Non-pigmented ciliary epithelial cell (primary cell): ENCODE measurements around the gene NUP62.

Experiments used
- DNase-seq: peaks from one replicate; pipeline ENCODE4 v3.0.0-alpha.2; 2010; ENCODE audit warnings: low read depth

Gene NUP62

GRCh38 chr19:49896863-49897621 lies 32.3 kb downstream of the NUP62 start, which contains the start of gene IL4I1:
TSS of gene IL4I1 (minus strand) at chr19:49896887. CDS start at chr19:49896160, 727 bp downstream.
- DNase-seq, result no peak

GRCh38 chr19:49895566-49896297 lies 33.6 kb downstream of the NUP62 start:
- DNase-seq, result no peak

- no peak for DNase-seq
These were observed 34.3 kb downstream of the NUP62 start for GRCh38 chr19:49894879-49895565.

DNA sequence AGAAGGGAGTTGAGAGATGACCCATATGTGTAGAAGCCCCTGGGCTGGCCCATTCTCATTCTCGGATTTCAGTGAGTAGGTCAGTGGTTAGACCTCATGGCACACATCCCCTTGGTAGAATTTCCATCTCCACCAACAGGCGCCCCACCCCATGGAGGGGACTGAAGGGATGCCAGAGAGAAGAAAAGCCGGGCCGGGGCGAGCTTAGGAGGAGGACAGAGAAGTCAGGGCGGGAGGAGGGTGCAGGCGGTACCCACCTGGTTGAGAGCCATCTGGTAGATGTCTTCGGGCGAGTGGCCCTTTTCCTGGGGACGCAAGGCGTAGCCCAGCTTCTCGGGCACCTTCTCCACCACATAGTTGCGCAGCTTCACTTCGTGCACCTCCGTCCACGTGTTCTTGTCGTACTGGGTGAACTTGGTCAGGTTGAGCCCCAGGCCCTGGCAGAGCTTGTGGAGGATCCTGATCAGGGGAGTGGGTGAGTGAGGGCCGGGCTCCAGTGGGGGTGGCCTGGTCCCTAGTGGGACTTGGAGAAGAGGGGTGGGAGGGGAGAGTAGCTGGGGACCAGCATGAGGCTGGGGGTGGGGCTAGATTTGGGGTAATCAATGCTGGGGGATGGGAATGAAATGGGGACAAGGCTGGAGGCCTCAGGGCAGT lies 35.2 kb downstream of the NUP62 start:
- no peak for DNase-seq

DNA sequence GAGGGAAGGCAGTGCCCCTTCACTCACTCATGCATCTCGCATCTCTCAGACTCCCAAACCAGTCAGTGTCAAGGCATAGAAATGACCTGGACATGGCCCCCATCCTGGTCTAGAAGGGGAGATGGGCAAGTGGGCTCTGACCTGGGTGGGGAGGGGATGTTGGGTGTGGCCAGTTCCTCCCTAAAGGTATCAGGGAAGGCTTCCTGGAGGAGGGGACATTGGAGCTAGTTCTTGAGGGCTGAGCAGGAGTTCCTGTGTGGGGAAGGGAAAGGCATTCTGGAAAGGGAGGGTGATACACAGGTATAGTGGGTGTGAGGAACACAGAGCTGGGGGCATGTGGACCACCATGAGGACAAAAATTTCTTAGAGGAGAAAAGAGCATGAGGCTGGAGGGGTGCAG lies 36.6 kb downstream of the NUP62 start:
- no peak for DNase-seq

- no peak for DNase-seq
These were observed 37.9 kb downstream of the NUP62 start for GRCh38 chr19:49891393-49891792.

- no peak for DNase-seq
These were observed 38.7 kb downstream of the NUP62 start for GRCh38 chr19:49890349-49891311.

DNA sequence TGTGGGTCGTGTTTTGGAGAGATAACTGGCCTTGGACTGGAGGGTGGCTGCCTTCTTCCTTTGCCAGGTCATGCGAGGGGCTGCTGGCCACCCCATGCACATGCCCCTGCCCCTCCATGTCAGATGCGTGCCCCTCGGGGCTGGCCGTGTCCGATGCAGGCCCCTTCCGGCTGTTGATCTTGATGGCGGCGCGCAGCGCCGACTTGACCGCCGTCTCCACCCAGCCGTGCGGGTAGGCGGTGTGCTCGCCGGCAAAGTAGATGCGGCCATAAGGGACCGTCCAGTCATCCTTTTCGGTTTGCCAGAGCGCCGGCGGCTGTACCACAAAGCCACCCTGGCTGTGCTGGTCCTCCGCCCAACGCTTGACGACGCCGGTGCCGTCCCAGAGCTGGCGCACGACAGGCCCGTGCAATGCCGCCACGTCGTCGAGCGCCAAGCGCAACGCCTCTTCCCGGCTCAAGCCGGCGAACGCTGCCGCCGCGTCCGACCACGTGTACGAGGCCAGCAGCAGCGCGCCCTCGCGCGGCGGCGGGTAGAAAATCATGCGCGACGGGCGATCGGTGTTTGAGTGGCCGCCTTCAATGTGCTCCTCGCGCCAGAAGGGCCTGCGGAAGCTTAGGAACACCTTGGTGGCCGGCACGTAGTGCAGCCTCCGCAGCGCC lies 39.5 kb downstream of the NUP62 start:
- DNase-seq, result no peak

GRCh38 chr19:49889038-49889686 lies 40.1 kb downstream of the NUP62 start:
- DNase-seq, result no peak

DNA sequence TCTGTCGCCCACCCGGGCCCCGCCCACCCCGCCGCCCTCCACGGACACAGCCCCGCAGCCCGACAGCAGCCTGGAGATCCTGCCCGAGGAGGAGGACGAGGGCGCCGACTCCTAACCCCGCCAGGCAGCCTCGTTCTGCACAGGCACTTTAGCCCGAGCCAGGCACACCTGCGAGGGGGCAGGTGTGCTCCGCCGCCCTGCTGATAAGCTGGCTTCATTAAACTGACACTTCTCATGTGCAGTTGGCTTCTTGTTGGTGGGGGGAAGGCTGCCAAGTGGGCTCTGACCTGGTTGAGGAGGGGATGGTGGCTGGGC lies 40.8 kb downstream of the NUP62 start:
- DNase-seq, result no peak

DNA sequence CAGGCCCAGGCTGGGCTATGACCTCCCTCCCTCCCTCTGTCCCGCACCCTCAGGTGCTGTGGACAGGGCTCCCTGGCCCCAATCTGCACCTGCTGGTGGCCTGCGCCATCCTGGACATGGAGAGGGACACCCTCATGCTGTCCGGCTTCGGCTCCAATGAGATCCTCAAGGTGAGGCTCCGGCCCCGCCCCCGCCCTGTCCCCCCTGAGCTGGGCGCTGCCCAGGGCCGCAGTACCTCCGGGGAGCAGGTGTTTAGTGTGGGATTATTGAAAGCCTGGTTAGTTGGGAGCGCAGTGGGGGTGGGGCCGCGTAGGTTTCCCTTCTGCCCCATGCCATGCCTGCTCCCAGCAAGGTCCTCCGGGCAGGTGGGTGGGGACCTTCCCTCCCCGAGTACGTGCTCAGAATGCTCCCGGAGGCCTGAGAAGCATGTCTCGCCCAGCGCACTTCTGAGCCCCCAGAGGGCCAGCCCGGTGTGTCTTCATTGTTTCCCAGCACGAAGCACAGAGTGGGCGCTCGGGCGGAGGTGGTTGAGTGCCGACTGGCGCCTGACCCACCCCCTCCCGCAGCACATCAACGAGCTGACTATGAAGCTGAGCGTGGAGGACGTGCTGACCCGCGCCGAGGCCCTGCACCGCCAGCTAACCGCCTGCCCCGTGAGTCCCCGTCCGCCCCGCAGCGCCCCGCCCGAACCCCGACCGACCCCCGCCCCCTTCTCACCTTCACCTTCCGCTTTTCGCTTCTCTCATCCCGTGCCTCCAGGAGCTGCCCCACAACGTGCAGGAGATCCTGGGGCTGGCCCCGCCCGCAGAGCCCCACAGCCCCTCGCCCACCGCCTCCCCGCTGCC lies 41.4 kb downstream of the NUP62 start:
- no peak for DNase-seq

DNA sequence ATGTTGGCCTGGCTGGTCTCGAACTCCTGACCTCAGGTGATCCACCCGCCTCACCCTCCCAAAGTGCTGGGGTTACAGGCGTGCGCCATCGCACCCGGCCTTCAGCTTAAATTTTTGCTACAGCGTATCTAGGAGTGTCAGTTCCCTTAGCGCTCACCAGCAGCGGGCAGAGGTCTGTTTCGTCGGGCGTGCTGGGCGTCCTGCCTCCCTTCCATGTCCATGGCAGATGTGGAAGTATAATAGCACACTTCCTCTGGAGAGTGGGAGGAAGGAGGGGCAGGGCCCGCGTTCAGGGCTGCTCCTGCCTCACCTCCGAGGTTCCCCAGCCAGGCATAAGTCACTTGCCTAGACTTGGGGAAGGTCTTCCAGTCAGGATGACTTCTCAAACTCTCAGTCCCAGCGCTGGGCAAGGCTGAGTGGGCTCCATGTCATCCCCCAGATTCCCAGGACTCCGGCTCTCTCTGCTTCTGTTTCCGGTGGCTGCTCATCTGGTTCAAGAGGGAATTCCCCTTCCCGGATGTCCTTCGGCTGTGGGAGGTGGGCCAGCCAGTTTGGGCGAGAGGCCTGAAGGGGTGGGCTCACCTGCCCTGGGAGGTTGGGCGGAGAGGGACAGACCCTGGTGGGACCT lies 42.2 kb downstream of the NUP62 start:
- DNase-seq, result no peak

GRCh38 chr19:49884760-49885159 lies 44.5 kb downstream of the NUP62 start:
- no peak for DNase-seq

DNA sequence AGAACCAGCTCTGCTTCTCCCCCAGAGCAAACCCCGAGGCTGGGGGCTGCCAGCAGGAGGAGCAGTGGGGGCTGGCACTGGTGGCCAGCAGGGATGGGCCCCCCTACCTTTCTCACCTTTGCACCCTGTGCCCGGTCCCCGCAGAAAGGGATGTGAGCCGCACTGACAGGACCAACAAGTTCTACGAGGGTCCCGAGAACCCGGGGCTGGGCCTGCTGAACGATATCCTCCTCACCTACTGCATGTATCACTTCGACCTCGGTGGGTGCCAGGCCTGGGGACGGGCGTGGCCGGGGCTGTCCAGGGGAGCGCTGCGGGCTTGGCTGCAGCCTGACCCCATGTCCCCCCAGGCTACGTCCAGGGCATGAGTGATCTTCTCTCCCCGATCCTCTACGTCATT lies 45.2 kb downstream of the NUP62 start:
- DNase-seq, result no peak

DNA sequence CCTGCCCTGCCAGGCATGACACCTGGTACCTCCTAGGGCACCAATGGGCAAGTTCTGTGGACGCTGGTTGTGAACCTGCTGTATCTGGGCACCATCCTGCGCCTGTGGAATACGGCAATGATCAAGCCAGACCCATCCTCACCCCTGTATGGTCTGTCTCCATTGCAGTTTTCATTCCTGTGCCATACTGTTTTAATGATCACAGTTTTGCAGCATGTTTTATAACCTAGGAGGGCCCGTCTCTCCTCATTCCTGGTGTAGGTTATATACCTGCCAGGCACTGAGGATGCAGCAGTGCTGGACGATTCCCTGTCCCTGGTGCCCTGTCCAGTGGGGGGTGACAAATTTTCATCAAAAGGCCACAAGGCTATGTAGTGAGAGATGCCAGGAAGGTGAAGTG lies 46.2 kb downstream of the NUP62 start:
- no peak for DNase-seq

- DNase-seq, result no peak
These were observed 46.7 kb downstream of the NUP62 start for GRCh38 chr19:49882643-49883042.

DNA sequence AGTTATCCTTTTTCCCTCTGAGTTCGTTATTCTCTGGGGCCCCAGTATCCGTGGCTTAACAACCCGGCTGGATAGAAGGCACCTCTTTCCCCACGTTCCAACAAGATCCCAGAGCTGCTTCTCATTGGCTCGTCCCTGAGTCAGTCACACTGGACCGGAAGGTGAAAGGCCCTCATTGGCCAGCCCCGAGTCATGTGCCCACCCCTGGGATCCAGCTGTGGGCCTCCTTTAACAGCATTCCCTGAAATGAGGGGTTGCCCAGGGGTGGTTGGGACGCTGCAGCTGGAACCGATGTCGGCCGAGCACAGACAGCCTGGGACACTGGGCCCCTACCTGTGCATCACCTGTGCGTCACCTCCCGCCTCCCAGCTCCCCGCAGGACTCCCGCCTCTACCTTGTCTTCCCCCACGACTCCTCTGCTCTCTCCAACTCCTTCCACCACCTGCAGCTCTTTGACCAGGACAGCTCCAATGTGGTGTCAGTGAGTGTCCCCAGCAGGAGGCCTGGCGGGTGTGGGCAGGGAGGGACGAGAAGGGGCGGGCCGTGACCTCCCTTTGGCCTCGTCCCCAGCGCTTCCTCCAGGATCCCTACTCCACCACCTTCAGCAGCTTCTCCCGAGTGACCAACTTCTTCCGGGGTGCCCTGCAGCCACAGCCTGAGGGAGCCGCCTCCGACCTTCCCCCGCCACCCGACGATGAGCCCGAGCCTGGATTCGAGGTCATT lies 47.5 kb downstream of the NUP62 start:
- DNase-seq, result no peak

DNA sequence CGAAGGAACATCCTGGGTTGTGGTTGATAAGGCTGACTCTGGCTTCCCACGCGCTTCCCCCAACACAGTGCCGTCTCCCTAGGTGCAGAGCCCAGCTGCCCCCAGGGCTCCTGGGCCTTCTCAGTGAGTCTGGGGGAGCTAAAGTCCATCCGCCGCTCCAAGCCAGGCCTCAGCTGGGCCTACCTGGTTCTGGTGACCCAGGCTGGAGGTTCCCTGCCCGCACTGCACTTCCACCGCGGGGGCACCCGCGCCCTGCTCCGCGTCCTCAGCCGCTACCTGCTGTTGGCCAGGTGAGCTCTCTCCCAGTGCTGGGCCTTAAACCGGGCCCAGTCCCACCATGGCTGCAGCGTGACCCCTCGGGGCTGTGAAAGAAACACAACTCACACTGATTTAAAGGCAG lies 48.1 kb downstream of the NUP62 start:
- DNase-seq, result no peak
